Astrocyte of the cerebellum (primary cell): Measurements from ENCODE around the gene INCA1.
A peak's percentile ranks its signal among the peaks of the same experiment; 100 is the strongest.

Experiments
- DNase-seq: peaks from one replicate; pipeline ENCODE4 v3.0.0-alpha.2; 2011; ENCODE audit warnings: low read depth
- H3K4me3 ChIP-seq: 2 replicates; pipeline ENCODE4 v1.5.1; 2011; ENCODE audit warnings: mild to moderate bottlenecking, low read depth, low read length, moderate library complexity
- in situ Hi-C: cut with HindIII; loops from 2 replicates; pipeline ENCODE4 v1.10.0; 2017; ENCODE audit warnings: low sequenced_read_pairs
- TF ChIP-seq, protein P1 (sequence below): IDR thresholded peaks from 2 replicates; pipeline ENCODE4 v1.5.1; 2012; ENCODE audit warnings: low read length, low read depth, moderate library complexity, mild to moderate bottlenecking; ENCODE audit errors: missing control alignments

Gene INCA1

DNA sequence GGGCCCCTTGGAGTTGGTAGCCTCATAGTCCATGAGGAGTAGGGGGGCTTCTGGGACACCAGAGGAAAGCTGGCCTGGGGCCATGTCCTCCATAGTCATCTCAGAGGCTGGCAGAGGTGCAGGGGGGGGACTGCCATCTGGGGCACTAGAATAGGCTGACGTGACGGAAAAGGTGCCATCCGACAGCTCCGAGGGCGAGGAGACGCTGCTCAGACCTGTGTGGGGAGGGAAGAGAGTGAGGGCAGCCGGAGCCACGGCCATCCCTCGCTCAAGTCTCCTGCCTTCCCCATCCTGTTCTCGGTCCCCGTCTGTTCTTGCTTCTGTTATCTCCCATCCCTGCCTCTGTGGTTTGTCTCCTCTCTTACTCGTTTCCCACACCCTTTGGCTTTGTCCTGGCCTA, 25.0 kb downstream of the INCA1 start:
- TF ChIP-seq, protein P1, sequence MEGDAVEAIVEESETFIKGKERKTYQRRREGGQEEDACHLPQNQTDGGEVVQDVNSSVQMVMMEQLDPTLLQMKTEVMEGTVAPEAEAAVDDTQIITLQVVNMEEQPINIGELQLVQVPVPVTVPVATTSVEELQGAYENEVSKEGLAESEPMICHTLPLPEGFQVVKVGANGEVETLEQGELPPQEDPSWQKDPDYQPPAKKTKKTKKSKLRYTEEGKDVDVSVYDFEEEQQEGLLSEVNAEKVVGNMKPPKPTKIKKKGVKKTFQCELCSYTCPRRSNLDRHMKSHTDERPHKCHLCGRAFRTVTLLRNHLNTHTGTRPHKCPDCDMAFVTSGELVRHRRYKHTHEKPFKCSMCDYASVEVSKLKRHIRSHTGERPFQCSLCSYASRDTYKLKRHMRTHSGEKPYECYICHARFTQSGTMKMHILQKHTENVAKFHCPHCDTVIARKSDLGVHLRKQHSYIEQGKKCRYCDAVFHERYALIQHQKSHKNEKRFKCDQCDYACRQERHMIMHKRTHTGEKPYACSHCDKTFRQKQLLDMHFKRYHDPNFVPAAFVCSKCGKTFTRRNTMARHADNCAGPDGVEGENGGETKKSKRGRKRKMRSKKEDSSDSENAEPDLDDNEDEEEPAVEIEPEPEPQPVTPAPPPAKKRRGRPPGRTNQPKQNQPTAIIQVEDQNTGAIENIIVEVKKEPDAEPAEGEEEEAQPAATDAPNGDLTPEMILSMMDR, result no peak

DNA sequence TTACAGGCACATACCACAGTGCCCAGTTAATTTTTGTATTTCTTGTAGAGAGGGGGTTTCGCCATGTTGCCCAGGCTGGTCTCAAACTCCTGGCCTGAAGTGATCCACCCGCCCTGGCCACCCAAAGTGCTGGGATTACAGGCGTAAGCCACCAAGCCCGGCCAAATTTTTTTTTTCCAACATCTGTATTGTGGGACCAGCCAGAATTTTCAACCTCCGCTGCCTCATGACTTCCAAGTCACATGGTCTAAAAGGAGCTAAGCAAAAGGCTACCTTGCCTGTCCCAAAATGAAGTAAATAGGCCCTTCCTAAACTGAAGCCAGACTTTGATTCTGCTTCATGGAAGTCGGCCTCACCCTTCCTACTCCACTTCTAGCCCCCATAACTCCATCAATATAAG, 25.5 kb downstream of the INCA1 start:
- H3K4me3 ChIP-seq, result no peak overlapping the region
- no peak for DNase-seq
- in situ Hi-C loops, result no loop called here
- TF ChIP-seq, protein P1, result no peak

More for the DNA sequence above, 25.0 kb downstream of the INCA1 start:
- in situ Hi-C loops, result no loop called here
- no peak for DNase-seq
- no peak overlapping the region for H3K4me3 ChIP-seq

DNA sequence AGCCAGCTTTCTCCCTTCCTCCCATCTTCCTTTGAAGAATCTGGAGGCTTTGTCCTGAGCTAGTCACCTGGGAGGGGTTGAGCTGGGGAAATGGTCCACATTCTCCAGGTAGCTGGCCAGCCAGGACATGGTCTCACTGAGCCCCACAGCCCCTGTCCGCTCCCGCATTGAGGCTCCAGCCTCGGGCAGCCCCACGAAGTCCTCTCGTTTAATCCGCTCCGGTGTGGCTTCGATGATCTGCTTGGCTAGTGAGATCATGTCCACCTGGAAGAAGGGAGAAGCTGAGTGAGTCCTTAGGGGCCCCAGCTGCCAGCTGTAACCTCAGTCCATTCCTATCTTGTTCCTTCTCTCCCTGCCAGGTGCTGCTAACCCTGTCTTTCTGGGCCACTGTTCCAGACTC, 27.0 kb downstream of the INCA1 start:
- in situ Hi-C loops, result no loop called here
- no peak for DNase-seq
- TF ChIP-seq, protein P1, result no peak
- no peak overlapping the region for H3K4me3 ChIP-seq

DNA sequence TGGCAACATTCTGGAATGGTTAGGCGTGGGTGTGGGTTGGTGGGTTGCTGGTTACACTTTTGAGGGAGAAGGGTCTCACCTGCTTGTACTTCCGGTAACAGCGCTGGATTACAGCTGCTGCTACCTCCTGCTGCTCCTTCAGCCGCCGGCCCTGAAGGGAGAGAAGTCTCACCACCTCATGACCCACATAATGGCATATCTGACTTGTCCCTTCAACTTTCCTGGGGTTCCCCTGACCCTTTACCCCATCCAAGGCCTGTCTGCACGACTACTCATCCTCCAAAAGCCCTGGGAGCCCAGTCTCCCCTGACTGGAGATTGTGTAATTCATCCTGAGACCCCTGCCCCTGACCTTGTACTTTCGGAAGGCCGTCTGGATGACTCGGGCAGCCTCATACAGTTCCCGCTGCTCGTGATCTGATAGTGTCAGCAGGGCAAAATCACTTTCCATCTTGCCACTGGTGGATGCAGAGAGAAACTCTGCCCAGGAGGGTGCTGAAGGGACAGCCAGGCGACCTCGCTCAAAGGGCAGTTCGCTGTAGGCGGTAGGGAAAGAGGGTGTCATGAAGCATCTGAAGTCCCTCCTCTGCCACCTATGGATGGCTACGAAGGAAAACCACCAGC, 27.7 kb downstream of the INCA1 start:
- DNase-seq, result no peak
- in situ Hi-C loops, result no loop called here
- TF ChIP-seq, protein P1, result no peak
- peak overlapping the region; percentile 76 for H3K4me3 ChIP-seq

DNA sequence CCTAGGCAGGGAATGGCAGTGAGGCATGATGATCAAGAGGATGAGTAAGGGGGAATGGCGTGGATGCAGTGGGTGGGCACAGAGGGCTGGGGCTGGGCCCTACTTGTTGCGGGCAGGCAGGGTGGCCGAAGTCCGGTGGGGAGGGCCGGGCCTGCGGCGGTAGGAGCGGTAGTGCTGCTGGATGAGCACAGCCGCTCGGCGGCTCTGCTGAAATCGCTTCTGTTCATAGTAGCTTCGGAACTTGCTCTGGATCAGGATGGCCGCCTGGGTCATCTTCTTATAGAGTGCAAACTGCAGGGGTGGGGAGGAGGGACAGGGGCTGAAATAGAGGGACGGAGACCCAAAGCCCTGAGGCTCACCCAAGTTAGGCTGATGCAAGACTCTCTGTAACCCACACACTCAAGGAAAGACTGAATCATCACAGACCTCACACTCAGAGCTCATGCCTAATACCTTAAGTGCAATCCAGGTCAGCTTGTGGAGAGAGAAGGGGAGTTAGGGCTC, 28.2 kb downstream of the INCA1 start:
- peak overlapping the region; percentile 76 for H3K4me3 ChIP-seq
- peak; percentile 83 for DNase-seq
- in situ Hi-C loops, result no loop called here
- TF ChIP-seq, protein P1, result no peak

DNA sequence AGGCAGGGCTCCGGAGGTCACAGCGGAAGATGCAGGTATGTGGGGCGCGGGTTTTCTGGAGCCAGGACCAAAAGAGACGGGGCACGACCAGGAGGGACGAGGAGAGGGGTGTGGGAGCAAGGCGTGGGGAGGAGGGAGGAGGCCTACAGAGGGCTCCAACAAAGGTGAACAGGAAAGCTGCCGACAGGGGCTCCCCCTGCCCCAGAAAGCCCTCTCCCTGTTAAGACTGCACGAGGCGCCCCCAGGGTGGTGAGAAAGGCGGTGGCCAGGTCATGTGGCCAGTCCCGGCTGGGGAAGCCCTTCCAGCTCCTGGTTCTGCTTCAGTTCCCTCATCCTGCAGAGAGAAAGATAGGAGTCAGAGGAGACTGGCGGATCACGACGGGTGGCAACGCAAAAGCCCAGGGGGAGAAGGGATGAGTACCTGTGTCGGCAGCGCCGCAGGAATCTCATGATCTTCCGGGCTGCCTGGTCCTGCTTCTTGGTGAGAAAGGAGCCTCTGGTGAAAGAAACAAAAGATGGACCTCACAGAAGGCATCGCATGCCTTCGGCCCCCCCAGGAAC, 28.8 kb downstream of the INCA1 start:
- TF ChIP-seq, protein P1, result no peak

More for the DNA sequence above, 28.8 kb downstream of the INCA1 start:
- H3K4me3 ChIP-seq, result peak overlapping the region; percentile 76
- in situ Hi-C loops, result no loop called here
- DNase-seq, result no peak
